ENCODE measurements around the gene DACT1. TPM values are rescaled to one million over a fixed set of nuclear protein-coding genes. Genes with fewer than 3 reads are reported as not detected.

The DACT1 gene
- total RNA-seq, 1 donor from 2014 or later: 5.2 TPM

DNA sequence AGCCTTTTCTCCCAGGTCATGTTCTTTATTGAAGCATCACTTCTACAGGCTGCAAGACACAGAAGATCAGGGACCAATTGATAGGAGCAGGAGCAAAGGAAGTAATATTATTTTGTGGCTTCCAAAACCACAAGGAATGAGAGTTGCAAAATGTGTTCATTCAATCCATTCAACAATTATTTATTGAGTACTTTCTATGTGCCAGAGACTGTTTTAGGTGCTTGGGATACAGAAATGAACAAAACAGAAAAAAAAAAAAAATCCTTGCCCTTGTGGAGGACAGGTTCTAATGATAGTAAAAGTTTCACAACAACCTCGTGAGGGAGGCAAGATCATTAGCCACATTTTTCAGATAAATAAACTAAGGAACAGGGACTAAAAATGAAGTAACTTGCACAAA is 20.1 kb upstream of the DACT1 start:
- DNase-seq (no peak), ATAC-seq (no peak)
- H3K9me3 ChIP-seq: no peaks in the 10 kb centered on the region
- intact Hi-C loops (cut with DNase I): no loop called here
- no peaks in the 10 kb centered on the region for H3K36me3 ChIP-seq
- no peak overlapping the region for H3K4me3 ChIP-seq
- no peak overlapping the region for H3K27ac ChIP-seq
- H3K4me1 ChIP-seq: no peaks in the 10 kb centered on the region
- H3K27me3 ChIP-seq: no peaks in the 10 kb centered on the region
- TF ChIP-seq, protein P1, sequence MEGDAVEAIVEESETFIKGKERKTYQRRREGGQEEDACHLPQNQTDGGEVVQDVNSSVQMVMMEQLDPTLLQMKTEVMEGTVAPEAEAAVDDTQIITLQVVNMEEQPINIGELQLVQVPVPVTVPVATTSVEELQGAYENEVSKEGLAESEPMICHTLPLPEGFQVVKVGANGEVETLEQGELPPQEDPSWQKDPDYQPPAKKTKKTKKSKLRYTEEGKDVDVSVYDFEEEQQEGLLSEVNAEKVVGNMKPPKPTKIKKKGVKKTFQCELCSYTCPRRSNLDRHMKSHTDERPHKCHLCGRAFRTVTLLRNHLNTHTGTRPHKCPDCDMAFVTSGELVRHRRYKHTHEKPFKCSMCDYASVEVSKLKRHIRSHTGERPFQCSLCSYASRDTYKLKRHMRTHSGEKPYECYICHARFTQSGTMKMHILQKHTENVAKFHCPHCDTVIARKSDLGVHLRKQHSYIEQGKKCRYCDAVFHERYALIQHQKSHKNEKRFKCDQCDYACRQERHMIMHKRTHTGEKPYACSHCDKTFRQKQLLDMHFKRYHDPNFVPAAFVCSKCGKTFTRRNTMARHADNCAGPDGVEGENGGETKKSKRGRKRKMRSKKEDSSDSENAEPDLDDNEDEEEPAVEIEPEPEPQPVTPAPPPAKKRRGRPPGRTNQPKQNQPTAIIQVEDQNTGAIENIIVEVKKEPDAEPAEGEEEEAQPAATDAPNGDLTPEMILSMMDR (IDR thresholded peaks at IDR 0.05): no peak

DNA sequence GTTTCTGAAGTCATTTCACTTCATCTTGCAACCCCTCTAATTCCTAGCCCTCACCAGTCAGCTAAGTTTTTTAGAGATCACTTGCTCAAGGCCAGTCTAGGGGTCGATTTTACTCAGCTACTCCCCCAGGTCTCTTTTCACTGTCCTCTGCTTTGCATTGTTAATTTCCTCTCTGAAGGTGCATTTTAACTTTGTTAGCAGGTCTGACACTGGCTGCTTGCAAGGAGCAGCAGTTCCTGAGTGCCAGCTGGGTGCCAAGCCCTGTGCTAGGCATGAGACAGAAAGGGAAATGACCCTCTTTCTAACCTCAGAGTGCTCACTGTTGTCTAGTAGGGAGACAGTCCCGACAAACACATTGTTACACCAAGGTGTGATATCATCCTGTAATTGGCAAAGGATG is 17.8 kb upstream of the DACT1 start:
- Histone ChIP-seq H3K36me3 (no peaks in the 10 kb centered on the region), H3K4me3 (no peak overlapping the region), H3K27ac (no peak overlapping the region), H3K27me3 (no peaks in the 10 kb centered on the region), H3K9me3 (no peaks in the 10 kb centered on the region), H3K4me1 (no peaks in the 10 kb centered on the region)
- intact Hi-C loops (cut with DNase I): no loop called here
- TF ChIP-seq, protein P1 (IDR thresholded peaks at IDR 0.05): no peak
- ATAC-seq (no peak), DNase-seq (no peak)

DNA sequence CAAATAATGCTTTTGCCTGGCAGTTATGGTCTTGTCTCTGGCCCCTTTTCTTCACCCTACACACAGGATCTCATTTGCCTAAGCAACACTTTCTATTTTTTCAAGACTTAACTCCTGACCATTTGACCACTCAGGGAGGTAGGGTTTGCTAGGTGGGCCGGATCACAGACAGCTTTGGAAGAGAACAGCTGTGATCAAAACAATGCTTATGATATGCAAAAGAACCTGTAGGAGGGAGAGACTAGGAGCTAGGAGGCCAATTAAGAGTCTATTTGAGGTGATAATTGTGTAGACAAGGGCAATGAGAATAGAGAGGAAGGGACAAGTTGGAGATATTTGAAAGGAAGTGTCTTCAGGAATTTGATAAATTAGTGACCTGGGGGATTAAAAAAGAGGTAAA is 12.3 kb upstream of the DACT1 start:
- TF ChIP-seq, protein P1 (IDR thresholded peaks at IDR 0.05): no peak
- Histone ChIP-seq H3K4me3 (no peak overlapping the region), H3K27ac (no peak overlapping the region), H3K36me3 (no peaks in the 10 kb centered on the region), H3K27me3 (no peaks in the 10 kb centered on the region), H3K9me3 (no peaks in the 10 kb centered on the region), H3K4me1 (no peaks in the 10 kb centered on the region)
- no peak for DNase-seq
- intact Hi-C loops (cut with DNase I): no loop called here
- no peak for ATAC-seq

DNA sequence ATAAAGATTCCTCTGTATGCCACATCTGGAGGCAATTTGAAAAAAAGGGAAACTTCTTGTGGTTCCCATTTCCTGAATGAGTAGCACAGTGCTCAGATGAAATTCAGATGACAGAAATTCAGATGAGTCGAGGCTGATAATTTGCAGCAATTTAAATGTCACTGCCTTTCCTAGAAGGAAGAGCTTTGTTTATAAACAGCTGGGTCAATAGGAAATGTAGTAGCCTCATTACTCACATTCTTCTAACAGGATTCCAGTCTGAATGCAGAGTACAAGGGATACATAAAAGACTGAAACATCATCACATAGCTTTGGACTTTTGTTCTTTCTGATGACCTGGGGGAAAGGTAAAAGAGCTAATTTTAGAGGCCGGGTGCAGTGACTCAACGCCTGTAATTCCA is 11.3 kb upstream of the DACT1 start:
- DNase-seq: no peak
- H3K36me3 ChIP-seq: no peaks in the 10 kb centered on the region
- intact Hi-C loops (cut with DNase I): no loop called here
- ATAC-seq: no peak
- H3K4me3 ChIP-seq: no peak overlapping the region
- H3K27me3 ChIP-seq: no peaks in the 10 kb centered on the region
- no peak overlapping the region for H3K27ac ChIP-seq
- H3K9me3 ChIP-seq: no peaks in the 10 kb centered on the region
- no peaks in the 10 kb centered on the region for H3K4me1 ChIP-seq
- TF ChIP-seq, protein P1 (IDR thresholded peaks at IDR 0.05): no peak

DNA sequence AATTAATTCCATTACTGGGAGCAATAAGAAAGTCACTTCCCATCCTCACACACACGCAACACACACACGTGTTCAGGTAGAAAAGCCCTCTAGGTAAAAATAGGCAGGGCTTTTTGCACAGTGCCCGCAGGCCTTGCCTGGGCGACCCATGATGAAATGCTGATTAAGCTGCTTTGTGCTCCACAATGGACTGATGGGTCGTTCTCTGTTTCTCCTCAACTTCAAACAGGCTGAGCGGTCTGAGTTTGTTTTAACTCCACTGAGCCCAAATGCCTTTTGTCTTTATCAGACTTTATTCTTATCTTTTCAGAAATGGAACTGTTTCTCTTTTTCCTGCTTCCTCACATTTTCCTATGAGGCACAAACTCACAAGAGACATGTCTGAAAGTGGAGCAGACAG is 9.4 kb upstream of the DACT1 start:
- Histone ChIP-seq H3K4me1 (no peaks in the 10 kb centered on the region), H3K36me3 (no peaks in the 10 kb centered on the region), H3K4me3 (no peak overlapping the region), H3K27me3 (no peaks in the 10 kb centered on the region), H3K27ac (no peak overlapping the region), H3K9me3 (no peaks in the 10 kb centered on the region)
- intact Hi-C loops (cut with DNase I): no loop called here
- no peak for DNase-seq
- no peak for ATAC-seq
- TF ChIP-seq, protein P1 (IDR thresholded peaks at IDR 0.05): no peak

DNA sequence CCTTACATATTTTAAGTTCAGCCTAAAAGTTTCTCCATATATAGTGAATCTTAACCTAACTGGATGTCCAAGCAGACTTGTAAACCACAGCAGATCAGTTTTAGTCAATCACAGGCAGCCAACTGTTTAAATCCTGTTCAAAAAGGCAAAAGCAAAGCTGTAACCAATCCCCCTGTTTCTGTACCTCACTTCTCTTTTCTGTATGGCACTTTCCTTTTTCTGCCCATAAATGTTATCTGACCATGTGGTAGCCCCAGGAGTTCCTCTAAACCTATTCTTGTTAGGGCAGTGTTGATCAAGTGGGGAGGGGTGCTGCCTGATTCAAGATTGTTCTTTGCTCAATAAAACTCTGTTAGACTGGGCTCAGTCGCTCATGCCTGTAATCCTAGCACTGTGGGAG is 8.5 kb upstream of the DACT1 start:
- Histone ChIP-seq H3K36me3 (no peaks in the 10 kb centered on the region), H3K27me3 (no peaks in the 10 kb centered on the region), H3K9me3 (no peaks in the 10 kb centered on the region), H3K4me1 (no peaks in the 10 kb centered on the region), H3K27ac (no peak overlapping the region), H3K4me3 (no peak overlapping the region)
- intact Hi-C loops (cut with DNase I): no loop called here
- ATAC-seq (no peak), DNase-seq (no peak)
- TF ChIP-seq, protein P1 (IDR thresholded peaks at IDR 0.05): no peak
